DOHH2 (cell line): ENCODE measurements around the gene SLC66A2.

Experiments
- EZH2phosphoT487 ChIP-seq: fragments of 200-600 bp; sonication (generic); IDR thresholded peaks from 2 replicates; pipeline ENCODE4 v1.6.1; 2017; ENCODE audit warnings: borderline replicate concordance, mild to moderate bottlenecking, antibody characterized with exemption, low read length, moderate library complexity, mixed read lengths
- TF ChIP-seq, protein P1 (sequence below): fragments of 200-600 bp; sonication (generic); IDR thresholded peaks from one replicate; pipeline ENCODE4 v1.5.1; 2014; ENCODE audit warnings: antibody characterized with exemption, mild to moderate bottlenecking, low read depth, low read length; ENCODE audit not compliant: poor library complexity, severe bottlenecking

DNA sequence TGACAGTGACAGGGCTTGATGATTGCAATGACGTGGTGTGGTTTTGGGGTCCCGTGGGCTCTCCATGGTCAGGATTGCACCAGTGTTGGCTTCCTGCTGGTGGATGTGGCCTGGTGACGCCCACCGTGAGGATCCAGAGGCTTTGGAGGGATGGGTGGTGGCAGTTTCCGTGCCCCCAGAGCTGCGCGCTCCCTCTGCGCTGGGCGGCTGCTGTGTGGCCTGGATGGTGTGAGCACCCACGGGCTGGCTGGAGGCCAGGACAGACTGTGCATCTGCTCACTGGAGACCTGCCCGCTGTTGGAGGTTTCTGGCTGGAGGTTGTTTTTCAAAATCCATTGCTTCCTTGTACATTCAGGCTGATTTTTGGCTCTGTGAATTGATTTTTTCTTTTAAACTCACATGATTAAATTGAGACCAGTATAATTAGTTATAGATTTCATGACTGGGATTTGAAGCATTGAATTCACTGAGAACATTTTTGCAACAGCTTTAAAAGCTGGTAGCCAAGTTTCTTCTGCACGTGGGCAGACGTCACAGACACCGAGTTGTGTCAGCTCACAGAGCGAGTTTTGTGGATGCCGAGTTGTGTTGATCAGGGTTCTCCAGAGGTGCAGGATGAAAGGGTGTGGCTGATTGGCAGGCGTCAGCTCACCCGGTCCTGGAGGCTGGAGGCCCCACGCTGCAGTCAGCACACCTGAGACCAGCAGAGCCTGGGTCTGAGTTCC lies 81.0 kb downstream of the SLC66A2 start:
- TF ChIP-seq, protein P1, sequence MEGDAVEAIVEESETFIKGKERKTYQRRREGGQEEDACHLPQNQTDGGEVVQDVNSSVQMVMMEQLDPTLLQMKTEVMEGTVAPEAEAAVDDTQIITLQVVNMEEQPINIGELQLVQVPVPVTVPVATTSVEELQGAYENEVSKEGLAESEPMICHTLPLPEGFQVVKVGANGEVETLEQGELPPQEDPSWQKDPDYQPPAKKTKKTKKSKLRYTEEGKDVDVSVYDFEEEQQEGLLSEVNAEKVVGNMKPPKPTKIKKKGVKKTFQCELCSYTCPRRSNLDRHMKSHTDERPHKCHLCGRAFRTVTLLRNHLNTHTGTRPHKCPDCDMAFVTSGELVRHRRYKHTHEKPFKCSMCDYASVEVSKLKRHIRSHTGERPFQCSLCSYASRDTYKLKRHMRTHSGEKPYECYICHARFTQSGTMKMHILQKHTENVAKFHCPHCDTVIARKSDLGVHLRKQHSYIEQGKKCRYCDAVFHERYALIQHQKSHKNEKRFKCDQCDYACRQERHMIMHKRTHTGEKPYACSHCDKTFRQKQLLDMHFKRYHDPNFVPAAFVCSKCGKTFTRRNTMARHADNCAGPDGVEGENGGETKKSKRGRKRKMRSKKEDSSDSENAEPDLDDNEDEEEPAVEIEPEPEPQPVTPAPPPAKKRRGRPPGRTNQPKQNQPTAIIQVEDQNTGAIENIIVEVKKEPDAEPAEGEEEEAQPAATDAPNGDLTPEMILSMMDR, result no peak
- TF ChIP-seq EZH2phosphoT487, result no peak
